A549 (cell line): ENCODE results near the gene MAML3. TPM values are rescaled to one million over a fixed set of nuclear protein-coding genes. Genes with fewer than 3 reads are reported as not detected.

Experiments used
- ATAC-seq, 2 experiments: fragments of 200-7000 bp in 1 of 2; fragments of >200 bp in 1 of 2; cut with Nextera tagmentation in 1 of 2; cut with Tn5 transposase in 1 of 2; 3 replicates each; pipeline versions ENCODE4 v1.8.0 to v1.9.1; 2018 to 2020; ENCODE audit warnings: mild to moderate bottlenecking in 1 of 2, moderate library complexity in 1 of 2
- CTCF ChIA-PET: fragments of 300-600 bp; sonication (Branson Sonifier 250); formaldehyde crosslinking; extraction: SDS; loops from one replicate; lab custom pipeline; 2021; ENCODE audit warnings: antibody characterized with exemption, inconsistent platforms; lab: Yijun Ruan, JAX
- POLR2A ChIA-PET: fragments of 350-600 bp; formaldehyde crosslinking; extraction: SDS; loops from one replicate; lab custom pipeline; 2021; ENCODE audit warnings: antibody characterized with exemption, inconsistent platforms; lab: Yijun Ruan, JAX
- DNase-seq, 2 experiments: peaks; one replicate each; pipeline versions ENCODE4 v3.0.0 to v3.0.0-alpha.2; 2011 to 2016; ENCODE audit warnings: low read depth in 1 of 2, low spot score in 1 of 2
- FAIRE-seq: peaks from 2 replicates; lab custom pipeline; 2011; peaks lifted over from hg19 to GRCh38; lab: Jason Lieb, UNC
- H3K27ac ChIP-seq, 2 experiments: fragments of >200 bp; sonication (Bioruptor Twin); formaldehyde crosslinking; 3 replicates each; pipeline ENCODE4 v1.5.1; 2016 to 2017
- H3K4me1 ChIP-seq: fragments of >200 bp; sonication (Bioruptor Twin); formaldehyde crosslinking; 3 replicates; pipeline ENCODE4 v1.6.1; 2016
- H3K4me2 ChIP-seq: fragments of >200 bp; sonication (Bioruptor Twin); formaldehyde crosslinking; 3 replicates; pipeline ENCODE4 v1.6.1; 2016
- H3K4me3 ChIP-seq: fragments of >200 bp; sonication (Bioruptor Twin); formaldehyde crosslinking; 3 replicates; pipeline ENCODE4 v1.5.1; 2016
- H3K9me3 ChIP-seq: fragments of >200 bp; sonication (Bioruptor Twin); formaldehyde crosslinking; 3 replicates; pipeline ENCODE4 v1.6.1; 2016
- CBX2 ChIP-seq: fragments of 200-600 bp; sonication (generic); IDR thresholded peaks from 2 replicates; pipeline ENCODE4 v1.6.1; 2016; ENCODE audit warnings: low read depth, mild to moderate bottlenecking, borderline replicate concordance
- CBX8 ChIP-seq: fragments of 200-600 bp; sonication (generic); IDR thresholded peaks from 2 replicates; pipeline ENCODE4 v1.6.1; 2016
- CEBPB ChIP-seq, 2 experiments: fragments of >200 bp in 1 of 2; sonication (Bioruptor Twin) in 1 of 2; formaldehyde crosslinking in 1 of 2; IDR thresholded peaks; 2 replicates each; pipeline ENCODE4 v1.6.1; 2012 to 2016
- CHD2 ChIP-seq: fragments of 150-350 bp; IDR thresholded peaks from 2 replicates; pipeline ENCODE4 v1.6.1; 2014; ENCODE audit warnings: low read length; ENCODE audit not compliant: partially characterized antibody
- EHF ChIP-seq: fragments of 250-450 bp; sonication (Bioruptor Pico); IDR thresholded peaks from 2 replicates; pipeline ENCODE4 v1.5.0; 2020; ENCODE audit warnings: mild to moderate bottlenecking
- EP300 ChIP-seq, 2 experiments: fragments of >200 bp; sonication (Bioruptor Twin); formaldehyde crosslinking; IDR thresholded peaks; 2 replicates in 1 of 2; 3 replicates in 1 of 2; pipeline ENCODE4 v1.6.1; 2016 to 2017
- FOSL2 ChIP-seq, 2 experiments: fragments of 450-650 bp in 1 of 2; fragments of >200 bp in 1 of 2; sonication (Bioruptor Twin) in 1 of 2; formaldehyde crosslinking; IDR thresholded peaks; 2 replicates each; pipeline versions ENCODE4 v1.5.0 to v1.6.1; 2016 to 2020; ENCODE audit warnings: mild to moderate bottlenecking in 1 of 2, moderate library complexity in 1 of 2
- FOXS1 ChIP-seq: fragments of 250-450 bp; sonication (Bioruptor Pico); IDR thresholded peaks from 2 replicates; pipeline ENCODE4 v1.5.0; 2020; ENCODE audit warnings: mild to moderate bottlenecking, moderate library complexity
- GATA3 ChIP-seq: IDR thresholded peaks from 2 replicates; pipeline ENCODE4 v1.6.1; 2012; ENCODE audit warnings: borderline replicate concordance
- HEYL ChIP-seq: fragments of 250-450 bp; sonication (Bioruptor Pico); IDR thresholded peaks from 2 replicates; pipeline ENCODE4 v1.8.0; 2021; ENCODE audit warnings: mild to moderate bottlenecking, moderate library complexity
- JUN ChIP-seq, 2 experiments: fragments of >200 bp; sonication (Bioruptor Twin); formaldehyde crosslinking; IDR thresholded peaks; 2 replicates in 1 of 2; 3 replicates in 1 of 2; pipeline ENCODE4 v1.6.1; 2016 to 2017
- JUNB ChIP-seq: fragments of >200 bp; sonication (Bioruptor Twin); formaldehyde crosslinking; IDR thresholded peaks from 2 replicates; pipeline ENCODE4 v1.6.1; 2016
- KDM1A ChIP-seq: fragments of 200-600 bp; sonication (generic); IDR thresholded peaks from 2 replicates; pipeline ENCODE4 v1.6.1; 2016; ENCODE audit warnings: low read depth, mild to moderate bottlenecking
- NPAS2 ChIP-seq: fragments of 250-450 bp; sonication (Bioruptor Pico); IDR thresholded peaks from 2 replicates; pipeline ENCODE4 v1.8.0; 2022; ENCODE audit warnings: mild to moderate bottlenecking, moderate library complexity, borderline replicate concordance
- RCOR1 ChIP-seq: fragments of 150-350 bp; IDR thresholded peaks from 2 replicates; pipeline ENCODE4 v1.6.1; 2014; ENCODE audit warnings: antibody characterized with exemption, low read length, low read depth
- SMC3 ChIP-seq: fragments of >200 bp; sonication (Bioruptor Twin); formaldehyde crosslinking; IDR thresholded peaks from 3 replicates; pipeline ENCODE4 v1.6.1; 2018; ENCODE audit warnings: inconsistent platforms
- WGBS: methylation state at CpG from one replicate; pipeline ENCODE4 v1.1.6; 2017; ENCODE audit errors: missing lambda C conversion rate; 5-methylcytosine and 5-hydroxymethylcytosine counted together
- polyA plus RNA-seq, 4 experiments: library from polyadenylated mRNA; depleted of rRNA in 3 of 4; stranded (reverse); fragments of >200 nt; fragmentation: RNase III in 1 of 4; extraction: RNeasy Plus Mini Kit Qiagen cat#74134 plus additional on column Dnase treatment in 1 of 4; gene quantifications; 2 replicates in 3 of 4; 3 replicates in 1 of 4; pipeline ENCODE4 v1.2.3, GENCODE V29; 2011 to 2017
- TF ChIP-seq, protein P1 (sequence below): fragments of >200 bp; sonication (Bioruptor Twin); formaldehyde crosslinking; IDR thresholded peaks from 3 replicates; pipeline ENCODE4 v1.6.1; 2016
- TF ChIP-seq, protein P2 (sequence below): IDR thresholded peaks from 2 replicates; pipeline ENCODE4 v1.6.1; 2012
- TF ChIP-seq, protein P3 (sequence below): fragments of >200 bp; sonication (Bioruptor Twin); formaldehyde crosslinking; IDR thresholded peaks from 3 replicates; pipeline ENCODE4 v1.5.1; 2016
- TF ChIP-seq, protein P4 (sequence below): fragments of 200-600 bp; sonication (generic); IDR thresholded peaks from 2 replicates; pipeline ENCODE4 v1.6.1; 2016; ENCODE audit warnings: antibody characterized with exemption, mild to moderate bottlenecking, moderate library complexity
- TF ChIP-seq, protein P5 (sequence below): fragments of >200 bp; sonication (Bioruptor Twin); formaldehyde crosslinking; IDR thresholded peaks from 2 replicates; pipeline ENCODE4 v1.6.1; 2016

MAML3 gene
- polyA plus RNA-seq, 2 of the 4 experiments (the other 2 are of a cell fraction) = 9.0 to 22.2 TPM

DNA sequence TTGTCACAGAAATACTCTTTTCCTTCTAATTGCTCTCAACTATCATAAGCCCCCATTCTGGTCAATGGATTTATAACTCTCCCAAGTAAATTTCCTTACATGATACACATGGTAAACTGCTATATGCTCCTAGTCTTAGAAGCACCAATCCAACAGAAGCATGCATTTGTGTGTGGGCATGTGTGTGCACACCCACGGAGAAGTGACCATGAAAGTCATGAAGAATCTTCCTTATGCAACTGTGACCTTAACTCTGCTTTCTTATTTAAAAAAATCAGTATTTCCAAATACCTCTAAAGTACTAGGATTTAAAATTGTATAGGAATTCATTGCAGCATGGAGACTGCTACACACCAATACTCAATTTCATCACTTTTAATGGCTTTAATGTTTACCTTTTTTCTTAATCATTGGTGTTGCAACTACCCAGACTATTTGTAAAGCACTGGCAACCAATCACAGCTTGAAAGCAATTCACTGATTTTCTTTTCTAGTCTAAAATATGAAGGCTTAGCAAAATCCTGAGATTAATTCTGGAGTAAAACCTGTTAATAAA lies 47.6 kb downstream of the MAML3 start:
- POLR2A ChIA-PET = interaction anchor here (0.8 kb wide), 1 partner anchor 48 kb away, joined by 3 read pairs; the partner anchor contains the start of gene MAML3
- 0 out of 6 replicates have a peak, but pooled peaks of 1 of the 2 experiments have one; percentile 12 for ATAC-seq

DNA sequence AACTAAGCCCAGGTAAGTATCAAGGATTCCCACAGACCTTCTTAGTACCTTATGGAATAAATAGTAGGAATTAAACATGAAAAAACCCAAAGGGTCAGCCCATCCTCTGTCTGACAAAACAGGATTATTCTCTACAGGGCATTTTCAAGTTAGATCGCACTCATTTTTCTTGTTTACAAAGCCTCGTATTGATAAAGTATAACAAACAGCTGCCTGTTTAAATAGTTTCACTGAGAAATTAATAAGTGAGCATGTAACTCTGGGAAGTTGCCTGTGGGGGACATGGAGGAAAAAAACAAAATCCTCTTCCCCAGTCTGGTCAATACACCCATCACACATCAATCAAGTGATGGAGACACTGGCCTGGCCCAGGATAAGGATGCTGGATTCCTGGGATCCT lies 48.5 kb downstream of the MAML3 start:
- DNase-seq (no peak), FAIRE-seq (no peak)
- ChIA-PET CTCF (interaction anchor here (1.2 to 1.5 kb wide), 2 partner anchors 10 to 148 kb away, joined by 3 to 5 read pairs; no protein-coding TSS in a partner anchor), POLR2A (interaction anchor here (0.8 to 1.2 kb wide), 2 partner anchors 10 to 11 kb away, joined by 3 to 4 read pairs; no protein-coding TSS in a partner anchor)
- TF ChIP-seq FOXS1 (CRISPR knock-in tag) (no peak), HEYL (no peak), KDM1A (no peak), RCOR1 (no peak), JUNB (no peak), FOSL2 (IDR thresholded peaks at IDR 0.05) (no peak), FOSL2 (CRISPR knock-in tag; IDR thresholded peaks at IDR 0.05) (no peak), CHD2 (no peak)
- TF ChIP-seq, protein P1, sequence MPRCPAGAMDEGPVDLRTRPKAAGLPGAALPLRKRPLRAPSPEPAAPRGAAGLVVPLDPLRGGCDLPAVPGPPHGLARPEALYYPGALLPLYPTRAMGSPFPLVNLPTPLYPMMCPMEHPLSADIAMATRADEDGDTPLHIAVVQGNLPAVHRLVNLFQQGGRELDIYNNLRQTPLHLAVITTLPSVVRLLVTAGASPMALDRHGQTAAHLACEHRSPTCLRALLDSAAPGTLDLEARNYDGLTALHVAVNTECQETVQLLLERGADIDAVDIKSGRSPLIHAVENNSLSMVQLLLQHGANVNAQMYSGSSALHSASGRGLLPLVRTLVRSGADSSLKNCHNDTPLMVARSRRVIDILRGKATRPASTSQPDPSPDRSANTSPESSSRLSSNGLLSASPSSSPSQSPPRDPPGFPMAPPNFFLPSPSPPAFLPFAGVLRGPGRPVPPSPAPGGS = no peak
- TF ChIP-seq, protein P2, sequence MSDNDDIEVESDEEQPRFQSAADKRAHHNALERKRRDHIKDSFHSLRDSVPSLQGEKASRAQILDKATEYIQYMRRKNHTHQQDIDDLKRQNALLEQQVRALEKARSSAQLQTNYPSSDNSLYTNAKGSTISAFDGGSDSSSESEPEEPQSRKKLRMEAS = no peak
- TF ChIP-seq, protein P3, sequence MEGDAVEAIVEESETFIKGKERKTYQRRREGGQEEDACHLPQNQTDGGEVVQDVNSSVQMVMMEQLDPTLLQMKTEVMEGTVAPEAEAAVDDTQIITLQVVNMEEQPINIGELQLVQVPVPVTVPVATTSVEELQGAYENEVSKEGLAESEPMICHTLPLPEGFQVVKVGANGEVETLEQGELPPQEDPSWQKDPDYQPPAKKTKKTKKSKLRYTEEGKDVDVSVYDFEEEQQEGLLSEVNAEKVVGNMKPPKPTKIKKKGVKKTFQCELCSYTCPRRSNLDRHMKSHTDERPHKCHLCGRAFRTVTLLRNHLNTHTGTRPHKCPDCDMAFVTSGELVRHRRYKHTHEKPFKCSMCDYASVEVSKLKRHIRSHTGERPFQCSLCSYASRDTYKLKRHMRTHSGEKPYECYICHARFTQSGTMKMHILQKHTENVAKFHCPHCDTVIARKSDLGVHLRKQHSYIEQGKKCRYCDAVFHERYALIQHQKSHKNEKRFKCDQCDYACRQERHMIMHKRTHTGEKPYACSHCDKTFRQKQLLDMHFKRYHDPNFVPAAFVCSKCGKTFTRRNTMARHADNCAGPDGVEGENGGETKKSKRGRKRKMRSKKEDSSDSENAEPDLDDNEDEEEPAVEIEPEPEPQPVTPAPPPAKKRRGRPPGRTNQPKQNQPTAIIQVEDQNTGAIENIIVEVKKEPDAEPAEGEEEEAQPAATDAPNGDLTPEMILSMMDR = no peak
- TF ChIP-seq, protein P4, sequence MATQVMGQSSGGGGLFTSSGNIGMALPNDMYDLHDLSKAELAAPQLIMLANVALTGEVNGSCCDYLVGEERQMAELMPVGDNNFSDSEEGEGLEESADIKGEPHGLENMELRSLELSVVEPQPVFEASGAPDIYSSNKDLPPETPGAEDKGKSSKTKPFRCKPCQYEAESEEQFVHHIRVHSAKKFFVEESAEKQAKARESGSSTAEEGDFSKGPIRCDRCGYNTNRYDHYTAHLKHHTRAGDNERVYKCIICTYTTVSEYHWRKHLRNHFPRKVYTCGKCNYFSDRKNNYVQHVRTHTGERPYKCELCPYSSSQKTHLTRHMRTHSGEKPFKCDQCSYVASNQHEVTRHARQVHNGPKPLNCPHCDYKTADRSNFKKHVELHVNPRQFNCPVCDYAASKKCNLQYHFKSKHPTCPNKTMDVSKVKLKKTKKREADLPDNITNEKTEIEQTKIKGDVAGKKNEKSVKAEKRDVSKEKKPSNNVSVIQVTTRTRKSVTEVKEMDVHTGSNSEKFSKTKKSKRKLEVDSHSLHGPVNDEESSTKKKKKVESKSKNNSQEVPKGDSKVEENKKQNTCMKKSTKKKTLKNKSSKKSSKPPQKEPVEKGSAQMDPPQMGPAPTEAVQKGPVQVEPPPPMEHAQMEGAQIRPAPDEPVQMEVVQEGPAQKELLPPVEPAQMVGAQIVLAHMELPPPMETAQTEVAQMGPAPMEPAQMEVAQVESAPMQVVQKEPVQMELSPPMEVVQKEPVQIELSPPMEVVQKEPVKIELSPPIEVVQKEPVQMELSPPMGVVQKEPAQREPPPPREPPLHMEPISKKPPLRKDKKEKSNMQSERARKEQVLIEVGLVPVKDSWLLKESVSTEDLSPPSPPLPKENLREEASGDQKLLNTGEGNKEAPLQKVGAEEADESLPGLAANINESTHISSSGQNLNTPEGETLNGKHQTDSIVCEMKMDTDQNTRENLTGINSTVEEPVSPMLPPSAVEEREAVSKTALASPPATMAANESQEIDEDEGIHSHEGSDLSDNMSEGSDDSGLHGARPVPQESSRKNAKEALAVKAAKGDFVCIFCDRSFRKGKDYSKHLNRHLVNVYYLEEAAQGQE = no peak
- TF ChIP-seq, all 56 proteins: peak for 0
- peak overlapping the region; percentile 97 to 99 for H3K27ac ChIP-seq
- no peak for ATAC-seq
- peaks cover 90% of the 10 kb centered on the region for H3K4me1 ChIP-seq
- no peak overlapping the region for H3K4me3 ChIP-seq
- H3K4me2 ChIP-seq = peak overlapping the region; percentile 66
- H3K9me3 ChIP-seq = no peaks in the 10 kb centered on the region
- 52% methylated on average over 2 of the region's 2 CpGs for WGBS

More for the DNA sequence above, 47.6 kb downstream of the MAML3 start:
- 7% methylated on average over 1 of the region's 1 CpG for WGBS
- H3K4me3 ChIP-seq = no peak overlapping the region
- CTCF ChIA-PET = interaction anchor here (0.7 kb wide), 1 partner anchor 48 kb away, joined by 3 read pairs; the partner anchor contains the start of gene MAML3
- no peak for FAIRE-seq
- TF ChIP-seq, protein P2 = no peak
- TF ChIP-seq GATA3 (no peak), FOSL2 (IDR thresholded peaks at IDR 0.05) (no peak), FOSL2 (CRISPR knock-in tag; IDR thresholded peaks at IDR 0.05) (peak; percentile 42; the same call in 1 of the 2 replicates), CBX2 (no peak), CBX8 (no peak), JUNB (peak; percentile 64; the same call in 1 of the 2 replicates), CEBPB (IDR thresholded peaks at IDR 0.05) (peak; percentile 79 to 90; a peak in 3 of 4 replicates), SMC3 (peak; percentile 19; the same call in 1 of the 3 replicates), EHF (CRISPR knock-in tag) (no peak), EP300 (IDR thresholded peaks at IDR 0.05) (peak; percentile 29 to 50; a peak in 1 of 5 replicates), NPAS2 (CRISPR knock-in tag) (no peak), JUN (IDR thresholded peaks at IDR 0.05) (peak in 1 of 2 experiments; percentile 73; a peak in 1 of 5 replicates)
- TF ChIP-seq, protein P5, sequence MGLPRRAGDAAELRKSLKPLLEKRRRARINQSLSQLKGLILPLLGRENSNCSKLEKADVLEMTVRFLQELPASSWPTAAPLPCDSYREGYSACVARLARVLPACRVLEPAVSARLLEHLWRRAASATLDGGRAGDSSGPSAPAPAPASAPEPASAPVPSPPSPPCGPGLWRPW = peak; percentile 71; the same call in 1 of the 2 replicates
- TF ChIP-seq, protein P1 = 0 out of 3 replicates have a peak, but pooled peaks have one; percentile 20
- H3K9me3 ChIP-seq = no peaks in the 10 kb centered on the region
- H3K4me2 ChIP-seq = peak overlapping the region; percentile 66
- H3K27ac ChIP-seq = peak overlapping the region; percentile 97 to 99
- no peak for DNase-seq
- peaks cover 91% of the 10 kb centered on the region for H3K4me1 ChIP-seq
